IPS-NIHi7 (cell line): Measurements from ENCODE around the gene ULK4.

Experiments used
- DNase-seq: peaks from one replicate; pipeline ENCODE4 v3.0.0; 2012; ENCODE audit warnings: mixed read lengths; ENCODE audit errors: extremely low spot score

ULK4 gene

GRCh38 chr3:41265823-41266273 lies 696.1 kb downstream of the ULK4 start:
- DNase-seq, result no peak

- DNase-seq, result no peak
Measured at GRCh38 chr3:41265011-41265545, 696.8 kb downstream of the ULK4 start.

- DNase-seq, result no peak
Measured at GRCh38 chr3:41260063-41260450, 701.8 kb downstream of the ULK4 start.

- DNase-seq, result no peak
Measured at GRCh38 chr3:41259449-41260062, 702.3 kb downstream of the ULK4 start.

GRCh38 chr3:41258239-41258800 lies 703.6 kb downstream of the ULK4 start:
- DNase-seq, result no peak

GRCh38 chr3:41251593-41251992 lies 710.3 kb downstream of the ULK4 start:
- no peak for DNase-seq

GRCh38 chr3:41250825-41251224 lies 711.1 kb downstream of the ULK4 start:
- no peak for DNase-seq

GRCh38 chr3:41249318-41249717 lies 712.6 kb downstream of the ULK4 start:
- DNase-seq, result no peak

- no peak for DNase-seq
Measured at GRCh38 chr3:41248525-41248924, 713.4 kb downstream of the ULK4 start.

- no peak for DNase-seq
Measured at GRCh38 chr3:41247055-41248004, 714.6 kb downstream of the ULK4 start.

GRCh38 chr3:41244620-41245336 lies 717.1 kb downstream of the ULK4 start:
- DNase-seq, result no peak

- DNase-seq, result no peak
Measured at GRCh38 chr3:41243183-41243582, 718.7 kb downstream of the ULK4 start.

GRCh38 chr3:41241800-41242571 lies 719.9 kb downstream of the ULK4 start:
- DNase-seq, result no peak

GRCh38 chr3:41241161-41241560 lies 720.7 kb downstream of the ULK4 start:
- no peak for DNase-seq

GRCh38 chr3:41239587-41239986 lies 722.3 kb downstream of the ULK4 start:
- no peak for DNase-seq

GRCh38 chr3:41237907-41238306 lies 724.0 kb downstream of the ULK4 start:
- DNase-seq, result no peak

- no peak for DNase-seq
Measured at GRCh38 chr3:41236228-41236627, 725.7 kb downstream of the ULK4 start.

GRCh38 chr3:41234823-41235721 lies 726.8 kb downstream of the ULK4 start:
- no peak for DNase-seq

GRCh38 chr3:41224120-41224806 lies 737.6 kb downstream of the ULK4 start:
- no peak for DNase-seq
